Lung microvascular endothelial cell (primary cell): Measurements from ENCODE around the gene STARD13. TPM values are rescaled to one million over a fixed set of nuclear protein-coding genes. Genes with fewer than 3 reads are reported as not detected.

Source experiments
- DNase-seq, 2 donors: peaks; one replicate each; pipeline versions ENCODE4 v3.0.0 to v3.0.0-alpha.2; 2010; ENCODE audit warnings: low read depth in 2 of 2
- total RNA-seq: library from RNA; depleted of rRNA; stranded (reverse); fragments of >200 nt; gene quantifications from 2 replicates; pipeline ENCODE4 v1.2.1, GENCODE V29; 2014

The STARD13 gene
- total RNA-seq, 1 donor from 2014 or later, result 23.6 TPM

DNA sequence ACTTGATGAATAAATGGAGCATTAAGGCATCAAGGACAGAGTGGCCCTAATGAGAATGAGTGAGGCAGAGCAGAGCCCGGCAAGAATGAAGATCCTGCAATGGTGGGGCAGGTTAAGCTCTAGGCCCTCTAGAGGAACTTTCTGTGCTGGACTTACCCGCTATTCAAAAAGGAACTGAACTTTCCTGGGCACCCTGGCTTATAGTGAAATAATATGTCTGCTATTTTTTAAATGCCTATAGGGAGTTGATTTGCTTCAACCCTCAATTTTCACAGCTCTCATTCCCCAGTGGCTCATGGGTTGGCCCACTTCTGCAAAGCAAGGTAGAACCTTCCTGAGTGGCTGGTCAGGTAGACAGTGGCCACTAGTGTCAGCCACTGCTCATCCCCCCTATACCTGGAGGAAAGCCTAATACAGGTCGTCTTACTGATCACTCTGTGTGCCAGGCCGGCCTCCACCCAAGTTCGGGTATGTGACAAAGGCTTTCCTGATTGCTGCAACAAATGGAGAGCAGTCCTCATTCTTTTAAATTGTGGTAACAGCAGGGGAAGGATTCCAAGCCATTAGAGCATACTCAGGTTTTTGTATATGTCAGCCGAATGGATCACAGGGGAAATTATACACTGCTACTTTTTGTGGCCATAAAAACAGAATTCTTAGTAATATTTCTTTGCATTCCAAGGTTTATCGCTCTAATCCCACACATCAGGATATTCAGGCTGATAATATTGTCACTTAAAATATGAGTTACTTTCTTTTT, 166.4 kb downstream of the STARD13 start:
- no peak for DNase-seq

DNA sequence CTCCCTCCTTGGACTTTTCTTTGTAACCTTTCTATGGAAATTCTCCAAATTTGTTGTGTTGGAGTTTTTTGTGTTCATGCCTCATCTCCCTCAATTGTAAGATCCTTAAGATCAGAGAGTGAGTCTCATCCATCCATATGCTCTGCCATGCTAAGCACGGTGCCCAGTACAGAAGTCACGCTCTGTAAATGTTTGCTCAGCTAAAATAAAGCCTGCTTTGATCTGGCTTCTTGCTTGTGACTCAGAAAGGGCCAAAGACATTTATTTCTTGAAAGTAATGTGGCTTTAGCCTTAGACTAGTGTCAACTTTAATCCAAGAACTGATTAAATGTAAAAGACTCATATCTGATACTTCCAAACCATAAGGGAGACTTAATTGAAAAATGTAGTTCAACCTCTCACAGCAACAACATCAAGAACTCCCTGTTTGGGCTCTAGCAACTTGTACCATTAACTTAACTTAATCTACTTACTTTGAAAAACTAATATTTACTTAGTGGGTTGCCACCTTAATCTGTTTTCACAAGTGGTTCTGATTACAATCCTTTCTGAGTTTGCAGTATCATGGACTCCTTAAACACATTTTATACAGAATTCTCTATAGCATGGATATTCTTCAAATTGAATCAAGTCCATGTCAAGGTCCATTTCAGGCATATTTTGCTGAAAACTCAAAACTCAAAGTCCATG, 169.1 kb downstream of the STARD13 start:
- no peak for DNase-seq

DNA sequence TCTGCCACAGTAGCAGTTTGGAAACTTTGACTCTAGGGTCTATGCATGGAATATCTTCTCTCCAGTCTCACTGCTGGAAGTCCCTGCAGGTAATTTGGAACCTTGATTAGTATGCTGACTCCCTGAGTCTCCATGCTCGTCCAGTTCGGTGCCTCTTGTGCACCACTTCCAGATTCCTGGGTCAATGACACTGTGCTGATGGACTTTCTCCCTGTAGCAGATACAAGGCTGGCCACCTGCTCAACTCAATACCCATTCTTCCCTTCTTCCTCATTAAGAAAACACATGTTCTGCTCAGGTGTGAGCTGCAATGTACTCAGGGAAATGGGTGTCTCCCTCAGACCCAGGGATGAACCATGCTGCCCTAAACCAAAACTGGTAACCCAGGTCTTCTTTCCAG, 170.3 kb downstream of the STARD13 start:
- no peak for DNase-seq

DNA sequence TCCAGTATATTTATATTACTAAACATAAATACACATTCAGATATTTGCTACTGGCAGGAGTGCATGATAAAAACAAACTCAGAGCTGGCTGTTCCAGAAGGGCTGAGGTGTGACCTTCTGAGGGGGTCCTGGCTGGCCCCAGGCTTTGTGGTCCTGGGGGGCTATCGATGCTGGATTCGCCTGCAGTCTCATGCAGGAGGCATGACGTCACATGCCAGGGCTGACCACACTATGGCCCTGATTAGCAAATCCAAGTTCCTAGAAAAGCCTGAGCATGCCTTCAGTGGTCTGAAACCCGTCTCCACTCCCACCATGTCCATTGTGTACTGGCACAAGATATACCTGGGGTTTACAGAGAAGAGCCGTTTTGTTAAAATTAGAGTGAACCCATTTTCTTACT, 171.4 kb downstream of the STARD13 start:
- no peak for DNase-seq

DNA sequence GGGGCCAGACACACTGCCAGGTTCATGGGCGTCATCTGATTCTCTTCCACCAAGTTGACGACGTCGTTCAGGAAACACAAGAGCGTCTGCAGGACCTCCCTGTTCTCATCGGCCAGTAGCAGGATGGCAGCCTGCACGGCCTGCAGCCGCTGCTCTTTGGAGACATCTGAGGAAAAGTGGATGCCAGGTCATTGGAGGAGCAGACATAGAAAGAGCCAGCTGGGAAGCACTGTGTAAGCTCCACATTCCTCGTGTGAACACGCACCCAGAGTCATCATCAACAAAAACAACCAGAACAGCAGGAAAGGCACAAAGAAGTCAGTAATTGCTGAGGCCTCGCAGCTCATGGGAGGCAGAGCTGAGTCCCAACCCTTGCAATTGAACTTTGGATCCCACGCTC, 172.8 kb downstream of the STARD13 start:
- no peak for DNase-seq

DNA sequence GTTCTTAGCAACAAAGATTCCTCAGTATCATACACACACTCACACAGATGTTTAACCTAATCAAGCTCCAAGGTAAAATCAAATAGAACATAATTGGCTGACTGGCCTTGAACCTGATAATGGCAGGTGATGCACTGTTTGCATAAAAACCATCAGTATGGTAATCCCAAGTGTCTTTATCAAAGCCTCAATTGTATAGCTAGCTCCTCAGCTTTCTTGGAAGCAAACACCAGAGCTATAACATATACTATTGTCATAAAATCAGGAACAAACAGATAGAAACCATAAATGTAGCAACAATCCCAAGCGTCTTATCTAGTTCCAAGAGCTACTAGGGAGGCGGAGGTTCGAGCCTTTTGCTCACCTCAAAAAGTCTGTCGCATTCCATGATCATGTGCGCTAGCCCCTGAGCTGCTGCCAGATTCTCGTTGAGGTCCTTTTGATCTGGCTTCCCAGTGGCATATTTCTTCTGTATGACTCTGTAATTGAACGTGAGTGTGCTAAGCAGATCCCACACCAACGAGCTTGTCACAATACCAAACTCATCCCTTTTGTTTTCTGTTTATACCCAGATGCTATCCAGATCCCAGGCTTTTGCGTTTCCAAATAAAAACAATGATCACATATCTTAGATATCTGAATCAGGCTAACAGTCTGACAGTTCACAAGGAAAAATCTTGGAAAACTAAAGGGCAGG, 174.0 kb downstream of the STARD13 start:
- DNase-seq, result no peak

DNA sequence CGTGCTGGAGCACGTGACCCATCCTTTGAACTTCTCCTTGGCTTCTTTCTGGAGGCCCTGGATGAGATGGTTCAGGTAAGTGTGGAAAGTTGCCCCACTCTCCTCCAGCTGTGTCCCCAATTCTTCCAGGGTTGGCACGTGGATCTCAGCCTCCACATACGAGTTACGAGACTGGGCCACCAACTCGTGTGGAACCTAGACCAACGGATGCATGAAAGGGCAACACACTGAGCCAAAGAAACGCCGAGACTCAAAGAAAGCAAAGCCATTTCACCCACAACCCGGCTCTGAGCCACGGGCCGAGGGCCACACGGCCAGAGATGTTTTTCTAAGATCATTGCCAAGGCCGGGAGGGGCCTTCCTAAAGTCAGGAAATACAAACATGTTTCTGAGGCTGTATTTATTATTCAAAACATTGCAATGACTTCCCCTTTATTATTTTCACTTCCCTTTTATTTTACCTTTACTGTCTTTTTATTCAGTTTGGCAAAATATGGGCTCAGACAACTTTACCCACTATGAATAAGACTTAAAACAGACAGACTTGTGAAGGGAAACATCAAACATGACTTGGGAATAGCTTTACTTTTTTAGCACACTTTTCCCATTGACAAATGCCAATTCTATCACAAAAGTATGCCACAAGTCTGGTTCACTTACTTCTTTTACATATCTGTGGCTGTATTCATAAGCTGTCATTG, 174.7 kb downstream of the STARD13 start:
- peak; percentile 43 to 48 for DNase-seq

DNA sequence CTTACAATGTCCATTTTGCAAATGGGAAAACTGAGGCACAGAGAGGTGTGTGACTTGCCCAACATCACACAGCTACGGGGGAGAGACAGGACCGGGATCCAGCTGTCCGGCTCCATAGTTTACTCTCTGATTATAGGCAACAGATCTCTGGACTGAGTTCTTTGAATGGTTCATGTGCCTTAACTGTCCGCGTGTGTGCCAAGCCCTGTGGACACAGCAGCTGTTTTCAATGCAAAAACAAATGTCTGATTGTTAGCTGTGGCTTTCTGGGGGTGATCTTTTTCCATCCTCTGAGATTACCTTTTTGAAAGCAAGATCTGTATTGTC, 175.2 kb downstream of the STARD13 start:
- DNase-seq, result no peak

DNA sequence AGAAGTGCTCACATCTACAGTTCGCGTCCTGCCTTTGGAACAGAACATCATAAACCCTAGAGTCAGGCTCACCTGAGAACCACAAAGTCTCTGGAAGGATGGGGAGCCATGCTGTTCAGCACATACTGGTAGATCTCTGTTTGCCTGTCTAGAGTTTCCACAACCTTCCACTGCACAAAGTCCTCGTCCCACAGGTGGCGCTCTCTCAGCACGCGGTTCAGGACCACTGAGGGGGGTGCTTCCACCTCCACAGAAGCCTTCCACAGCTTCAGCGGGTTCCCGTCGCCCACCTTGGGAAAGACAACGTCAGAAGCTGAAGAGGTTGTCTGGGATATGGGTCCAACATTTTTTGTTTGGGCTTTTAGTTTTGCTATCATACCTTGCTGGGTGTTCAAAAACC, 175.8 kb downstream of the STARD13 start:
- peak in 1 of 2 donors; percentile 24 for DNase-seq

DNA sequence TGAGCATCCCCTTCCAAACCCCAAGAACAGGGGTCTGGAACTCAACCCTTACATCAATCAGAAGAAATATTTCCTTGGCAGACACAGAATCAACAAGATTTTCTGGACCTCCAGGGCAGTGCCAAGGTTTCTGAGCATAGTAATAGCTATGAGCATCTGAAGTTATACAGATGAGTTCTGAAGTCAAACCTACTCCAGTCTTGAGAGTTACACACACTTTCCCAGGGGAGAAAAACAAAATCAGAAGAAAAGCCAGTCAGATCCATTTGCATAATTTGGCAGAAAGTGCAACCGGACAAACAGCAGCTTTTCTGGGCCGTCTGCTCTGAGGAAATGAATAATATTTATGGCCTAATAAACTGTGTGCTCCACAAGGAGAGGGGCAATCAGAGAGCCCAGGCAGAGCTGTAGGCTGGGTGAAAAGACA, 176.3 kb downstream of the STARD13 start:
- DNase-seq, result no peak

DNA sequence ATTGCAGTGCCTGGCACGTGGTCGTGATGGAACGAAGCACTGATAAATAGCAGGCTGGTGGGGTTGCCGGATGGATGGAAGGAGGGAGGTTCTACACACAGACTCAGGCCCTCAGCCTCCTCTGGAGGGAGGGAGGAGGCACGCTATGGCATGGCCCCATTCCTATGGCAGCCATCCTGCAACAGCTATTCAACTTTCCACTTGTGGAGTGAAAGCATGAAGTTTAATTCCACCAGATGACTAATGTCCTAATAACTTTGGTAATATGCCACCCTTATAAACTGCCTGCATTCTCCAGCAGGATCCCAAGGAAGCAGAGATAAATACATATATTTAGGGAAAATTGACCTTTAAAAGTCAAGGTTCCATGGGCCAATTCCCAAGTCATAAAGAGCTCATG, 176.9 kb downstream of the STARD13 start:
- no peak for DNase-seq

DNA sequence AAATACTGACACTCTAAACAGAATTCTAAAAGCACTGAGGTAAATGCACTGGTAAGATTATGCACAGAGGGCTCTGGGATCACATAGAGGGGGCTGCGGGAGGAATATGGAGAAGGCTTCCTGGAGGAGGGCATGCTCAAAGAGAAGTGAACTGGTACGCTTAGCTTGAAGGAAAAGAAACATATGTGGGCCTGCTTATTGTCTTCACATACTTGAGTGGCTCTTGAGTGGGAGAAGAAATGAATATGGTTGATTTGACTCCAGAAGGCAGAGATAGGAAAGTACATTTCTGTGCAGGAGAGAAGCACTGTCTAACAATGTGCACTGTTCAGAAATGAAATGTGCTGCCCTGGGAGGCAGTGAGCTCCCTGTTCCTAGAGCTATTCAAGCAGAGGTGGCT, 178.2 kb downstream of the STARD13 start:
- no peak for DNase-seq

DNA sequence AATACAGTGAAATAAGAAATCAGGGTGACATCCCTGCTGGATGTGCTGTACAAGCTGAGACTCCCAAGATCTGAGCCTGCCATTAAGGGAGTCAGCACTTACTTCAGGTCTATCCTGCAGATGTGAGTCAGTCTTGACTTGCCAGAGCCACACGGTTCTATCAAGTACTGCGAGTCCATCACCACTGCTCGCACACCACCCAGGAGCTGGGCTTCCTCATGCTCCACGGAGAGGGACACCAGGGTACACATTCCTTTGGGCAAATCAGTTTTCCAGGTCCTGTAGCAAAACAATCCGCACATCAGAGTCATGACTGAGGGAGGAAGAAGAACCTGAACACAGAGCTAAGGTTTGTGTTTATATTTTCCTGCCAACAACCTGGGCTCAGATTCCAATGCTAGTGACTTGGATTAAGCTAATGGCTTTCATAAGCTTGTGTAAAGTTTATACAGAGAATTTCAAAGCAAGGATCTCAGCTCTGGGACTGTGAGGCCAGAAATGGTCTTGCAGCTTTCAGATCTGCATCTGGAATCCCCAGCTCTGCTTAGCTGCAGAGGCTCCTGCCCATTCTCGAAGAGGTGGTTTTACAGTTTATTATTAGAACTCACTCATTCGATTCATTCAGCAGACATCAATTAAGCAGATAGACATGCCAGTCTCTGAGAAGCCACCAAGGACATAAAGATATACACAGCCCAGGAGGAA, 178.7 kb downstream of the STARD13 start:
- no peak for DNase-seq

DNA sequence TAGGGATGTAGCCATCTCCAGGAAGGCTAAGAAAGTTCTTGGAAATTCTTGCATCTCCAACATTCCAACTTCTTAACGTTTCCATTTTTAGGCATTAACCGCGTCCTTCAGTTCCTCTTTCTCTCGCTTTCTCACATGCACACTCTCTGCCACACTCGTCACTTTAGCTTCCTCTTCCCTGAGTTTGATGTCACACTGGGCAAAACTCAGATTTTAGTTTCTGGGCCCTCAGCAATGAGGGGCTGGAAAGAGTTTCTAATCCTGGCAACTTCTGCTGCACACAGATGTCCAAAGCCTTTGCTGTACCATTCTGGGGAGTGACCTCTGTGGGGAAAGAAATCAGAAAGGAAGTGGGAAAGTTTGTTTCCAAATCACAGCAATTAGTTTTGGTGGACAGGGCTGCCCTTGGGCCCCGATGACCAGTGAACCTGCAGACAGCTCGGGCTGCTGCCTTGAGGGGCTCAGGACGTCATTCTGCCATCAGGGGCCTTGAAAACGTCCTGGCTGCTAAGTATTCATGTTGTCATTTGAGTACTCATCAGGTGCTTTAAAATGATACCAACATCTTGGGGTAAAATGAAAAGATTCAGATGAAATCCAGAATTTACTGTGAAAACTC, 180.1 kb downstream of the STARD13 start:
- DNase-seq, result no peak

DNA sequence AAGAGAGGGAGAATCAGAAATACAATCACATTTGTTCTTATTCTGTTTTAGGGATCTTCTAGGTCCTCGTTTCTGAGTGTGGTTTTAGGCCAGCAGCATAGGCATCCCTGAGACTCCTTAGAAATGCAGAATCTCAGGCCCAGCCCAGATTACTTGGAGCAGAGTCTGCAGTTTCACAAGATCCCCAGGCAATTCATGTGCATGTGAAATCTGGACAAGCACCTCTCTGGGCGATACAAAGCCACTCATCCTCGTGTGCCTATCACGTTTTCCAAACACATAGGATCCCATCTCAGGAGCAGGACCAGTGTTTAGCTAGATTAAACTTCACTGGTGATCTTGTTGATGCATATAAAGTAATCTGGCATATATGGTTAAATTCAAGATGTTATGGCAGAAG, 182.1 kb downstream of the STARD13 start:
- DNase-seq, result no peak

DNA sequence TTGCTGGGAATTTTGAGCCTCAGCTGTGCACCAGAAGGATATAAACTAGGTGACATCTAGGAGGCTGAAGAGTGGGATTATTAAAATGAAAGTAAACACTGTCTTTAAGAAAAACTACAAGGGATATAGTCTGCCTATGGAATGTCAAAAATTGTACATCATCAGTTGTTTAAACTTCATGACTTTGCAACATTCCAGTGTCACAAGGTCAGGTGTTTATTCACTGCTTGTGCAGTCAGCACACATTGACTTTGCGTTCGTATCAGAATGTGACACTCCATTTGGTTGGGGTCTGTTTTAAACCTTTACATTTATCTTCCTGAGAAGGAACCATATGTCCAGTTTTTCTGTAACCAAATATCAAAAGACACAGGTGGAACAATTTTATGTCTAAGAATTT, 183.7 kb downstream of the STARD13 start:
- no peak for DNase-seq

DNA sequence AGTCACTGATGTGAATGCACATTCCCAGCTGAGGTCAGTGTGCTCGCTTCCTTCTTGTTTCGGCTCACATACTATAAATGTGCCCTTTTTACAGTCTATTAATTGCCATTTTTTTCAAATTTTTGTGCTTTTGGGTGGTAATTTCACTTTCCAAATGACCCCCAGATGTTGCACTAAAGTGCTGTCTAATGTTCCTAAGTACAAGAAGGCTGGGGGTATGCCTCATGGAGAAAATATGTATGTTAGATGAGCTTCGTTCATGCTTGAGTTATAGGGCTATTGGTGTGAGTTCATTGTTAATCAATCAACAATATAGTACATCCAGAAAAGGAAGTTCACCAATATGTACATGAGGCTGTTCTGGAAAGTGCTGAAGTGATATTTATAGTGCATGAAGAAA, 184.7 kb downstream of the STARD13 start:
- no peak for DNase-seq

DNA sequence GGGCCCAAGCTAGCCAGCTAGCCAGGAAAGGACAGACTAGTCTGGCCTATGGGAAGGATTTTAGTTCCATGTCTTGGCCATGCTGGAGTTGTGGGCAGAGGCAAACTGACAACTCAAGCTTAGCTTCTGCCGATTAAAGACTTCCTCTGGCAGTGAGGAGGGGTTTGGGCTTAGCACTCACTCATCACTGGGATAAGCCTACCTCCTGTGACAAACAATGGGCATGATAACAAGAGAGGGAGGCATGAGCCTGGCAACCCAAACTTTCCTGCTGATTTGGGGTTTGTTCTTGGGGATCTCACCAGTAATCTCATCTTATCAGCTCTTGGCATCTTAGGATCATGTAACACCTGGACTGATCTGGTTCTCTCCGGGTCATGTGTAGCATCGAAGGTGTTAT, 185.7 kb downstream of the STARD13 start:
- no peak for DNase-seq

DNA sequence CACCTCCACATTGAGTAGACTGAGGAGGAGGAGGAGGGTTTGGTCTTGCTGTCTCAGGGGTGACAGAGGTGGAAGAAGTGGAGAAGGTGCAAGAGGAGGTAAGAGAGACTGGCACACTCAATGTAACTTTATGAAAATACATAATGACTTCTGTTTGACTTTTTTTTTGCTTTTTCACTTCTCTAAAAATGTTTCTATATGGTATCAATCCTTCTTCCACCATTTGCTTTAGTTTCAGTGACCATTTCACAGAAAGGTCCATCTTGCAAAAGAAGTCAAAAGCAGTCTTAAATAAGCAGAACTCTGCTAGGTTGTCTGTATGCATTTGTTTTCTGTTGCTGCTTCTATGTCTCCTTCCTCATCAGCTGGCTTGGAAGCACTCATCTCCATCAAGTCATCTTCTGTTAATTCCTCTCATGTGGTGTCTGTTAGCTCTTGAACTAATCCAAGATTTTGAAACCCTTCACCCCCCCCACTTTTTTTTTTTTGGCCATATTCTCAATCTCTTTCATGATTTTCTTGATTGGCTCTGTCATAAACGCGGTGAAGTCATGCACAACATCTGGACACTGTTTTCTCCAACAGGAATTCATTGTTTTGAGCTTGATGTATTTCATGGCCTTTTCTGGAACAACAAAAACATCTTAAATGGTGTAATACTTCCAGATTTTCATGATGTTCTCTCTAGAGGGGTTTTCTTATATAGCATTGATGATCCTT, 188.5 kb downstream of the STARD13 start:
- no peak for DNase-seq
